Measurements from ENCODE around the gene RALGAPA2.

DNA sequence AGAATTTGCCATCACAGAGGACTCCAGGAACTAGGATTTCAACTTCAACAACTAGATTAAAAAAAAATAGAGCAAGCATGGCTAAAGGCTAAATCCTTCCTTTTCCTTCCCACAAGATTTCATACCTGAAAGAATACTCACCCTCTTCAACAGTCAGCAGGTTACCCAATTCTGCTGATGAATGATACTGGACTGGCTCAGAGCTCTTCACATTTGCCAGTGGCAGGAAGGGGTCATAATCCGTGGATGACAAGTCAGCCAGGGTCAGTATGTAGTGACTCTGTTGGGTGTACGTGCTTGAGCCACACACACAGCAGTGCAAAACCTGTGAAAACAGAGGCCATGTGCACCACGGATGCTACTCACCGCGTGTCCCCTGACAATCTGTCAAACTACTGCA lies 191.7 kb downstream of the RALGAPA2 start:
- no peak for TF ChIP-seq POLR2AphosphoS5 (IDR thresholded peaks at IDR 0.05)
- TF ChIP-seq, protein P1, sequence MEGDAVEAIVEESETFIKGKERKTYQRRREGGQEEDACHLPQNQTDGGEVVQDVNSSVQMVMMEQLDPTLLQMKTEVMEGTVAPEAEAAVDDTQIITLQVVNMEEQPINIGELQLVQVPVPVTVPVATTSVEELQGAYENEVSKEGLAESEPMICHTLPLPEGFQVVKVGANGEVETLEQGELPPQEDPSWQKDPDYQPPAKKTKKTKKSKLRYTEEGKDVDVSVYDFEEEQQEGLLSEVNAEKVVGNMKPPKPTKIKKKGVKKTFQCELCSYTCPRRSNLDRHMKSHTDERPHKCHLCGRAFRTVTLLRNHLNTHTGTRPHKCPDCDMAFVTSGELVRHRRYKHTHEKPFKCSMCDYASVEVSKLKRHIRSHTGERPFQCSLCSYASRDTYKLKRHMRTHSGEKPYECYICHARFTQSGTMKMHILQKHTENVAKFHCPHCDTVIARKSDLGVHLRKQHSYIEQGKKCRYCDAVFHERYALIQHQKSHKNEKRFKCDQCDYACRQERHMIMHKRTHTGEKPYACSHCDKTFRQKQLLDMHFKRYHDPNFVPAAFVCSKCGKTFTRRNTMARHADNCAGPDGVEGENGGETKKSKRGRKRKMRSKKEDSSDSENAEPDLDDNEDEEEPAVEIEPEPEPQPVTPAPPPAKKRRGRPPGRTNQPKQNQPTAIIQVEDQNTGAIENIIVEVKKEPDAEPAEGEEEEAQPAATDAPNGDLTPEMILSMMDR (IDR thresholded peaks at IDR 0.05), result no peak

Measured in breast epithelium (tissue), 3 donors.